ENCODE data around the gene MDN1. TPM values are rescaled to one million over a fixed set of nuclear protein-coding genes. Genes with fewer than 3 reads are reported as not detected.
A peak's percentile ranks its signal among the peaks of the same experiment; 100 is the strongest.

The MDN1 gene
- 11.9 and 16.8 TPM in 2 replicates for total RNA-seq

- no peak for TF ChIP-seq CTCF (IDR thresholded peaks at IDR 0.05; ENCODE audit: insufficient read depth, low read length, severe bottlenecking)
- H3K36me3 ChIP-seq (ENCODE audit: control insufficient read depth, insufficient read depth, low read length), result no peaks in the 10 kb centered on the region
- peak within 1 kb of the TSS; percentile 55 for H3K4me3 ChIP-seq (ENCODE audit: low read depth, low read length)
- no peak for FAIRE-seq
- H3K27me3 ChIP-seq (ENCODE audit: control insufficient read depth, insufficient read depth, low read length), result no peaks in the 10 kb centered on the region
- peak; percentile 93 for DNase-seq (ENCODE audit: low read depth)
These were observed at the start of gene MDN1 for GRCh38 chr6:89819336-89820130. Gene MDN1, minus strand, starts transcription at chr6:89819794. Its CDS starts 187 bp downstream, at chr6:89819607.

- no peak for FAIRE-seq
- no peaks in the 10 kb centered on the region for H3K27me3 ChIP-seq (ENCODE audit: control insufficient read depth, insufficient read depth, low read length)
- no peak for DNase-seq (ENCODE audit: low read depth)
- H3K36me3 ChIP-seq (ENCODE audit: control insufficient read depth, insufficient read depth, low read length), result peaks cover 7% of the 10 kb centered on the region
- no peak for TF ChIP-seq CTCF (IDR thresholded peaks at IDR 0.05; ENCODE audit: insufficient read depth, low read length, severe bottlenecking)
- no peak overlapping the region for H3K4me3 ChIP-seq (ENCODE audit: low read depth, low read length)
These were observed 46.6 kb upstream of the MDN1 start for GRCh38 chr6:89866024-89866678.

- DNase-seq (ENCODE audit: low read depth), result no peak
- TF ChIP-seq CTCF (IDR thresholded peaks at IDR 0.05; ENCODE audit: insufficient read depth, low read length, severe bottlenecking), result no peak
- H3K27me3 ChIP-seq (ENCODE audit: control insufficient read depth, insufficient read depth, low read length), result no peaks in the 10 kb centered on the region
- H3K36me3 ChIP-seq (ENCODE audit: control insufficient read depth, insufficient read depth, low read length), result peaks cover 9% of the 10 kb centered on the region
- no peak for FAIRE-seq
- H3K4me3 ChIP-seq (ENCODE audit: low read depth, low read length), result no peak overlapping the region
These were observed 43.1 kb upstream of the MDN1 start for GRCh38 chr6:89862698-89863097.

- peaks cover 11% of the 10 kb centered on the region for H3K36me3 ChIP-seq (ENCODE audit: control insufficient read depth, insufficient read depth, low read length)
These were observed 42.7 kb upstream of the MDN1 start for GRCh38 chr6:89862273-89862672.

GRCh38 chr6:89859744-89860143 lies 40.1 kb upstream of the MDN1 start:
- Histone ChIP-seq H3K4me3 (ENCODE audit: low read depth, low read length) (no peak overlapping the region), H3K27me3 (ENCODE audit: control insufficient read depth, insufficient read depth, low read length) (no peaks in the 10 kb centered on the region), H3K36me3 (ENCODE audit: control insufficient read depth, insufficient read depth, low read length) (peaks cover 13% of the 10 kb centered on the region)
- no peak for TF ChIP-seq CTCF (IDR thresholded peaks at IDR 0.05; ENCODE audit: insufficient read depth, low read length, severe bottlenecking)
- FAIRE-seq (no peak), DNase-seq (ENCODE audit: low read depth) (no peak)

More at GRCh38 chr6:89862273-89862672, 42.7 kb upstream of the MDN1 start:
- H3K27me3 ChIP-seq (ENCODE audit: control insufficient read depth, insufficient read depth, low read length), result no peaks in the 10 kb centered on the region
- TF ChIP-seq CTCF (IDR thresholded peaks at IDR 0.05; ENCODE audit: insufficient read depth, low read length, severe bottlenecking), result no peak
- no peak overlapping the region for H3K4me3 ChIP-seq (ENCODE audit: low read depth, low read length)
- no peak for FAIRE-seq
- no peak for DNase-seq (ENCODE audit: low read depth)
